Transverse colon (tissue), 4 donors: ENCODE results near the gene HSDL2.

Source experiments
- EP300 ChIP-seq: sonication (generic); formaldehyde crosslinking; IDR thresholded peaks from one replicate; pipeline ENCODE4 v1.6.1; 2017; ENCODE audit warnings: antibody characterized with exemption, low read depth
- POLR2A ChIP-seq: fragments of 450-650 bp; IDR thresholded peaks from one replicate; pipeline ENCODE4 v1.6.1; 2016; ENCODE audit warnings: antibody characterized with exemption, mild to moderate bottlenecking, moderate library complexity
- POLR2AphosphoS5 ChIP-seq, 3 donors: sonication (generic); formaldehyde crosslinking; IDR thresholded peaks; one replicate each; pipeline ENCODE4 v1.6.1; 2016; ENCODE audit warnings: antibody characterized with exemption in 3 of 3
- TF ChIP-seq, protein P1 (sequence below), 5 experiments: fragments of 200-600 bp in 3 of 5; fragments of 450-650 bp in 2 of 5; sonication (generic) in 3 of 5; IDR thresholded peaks; 1 replicate in 2 of 5; 2 replicates in 3 of 5; pipeline ENCODE4 v1.5.1; 2016 to 2017; ENCODE audit warnings: antibody characterized with exemption in 5 of 5, inconsistent platforms in 3 of 5, mild to moderate bottlenecking in 2 of 5, moderate library complexity in 1 of 5

GRCh38 chr9:112382066-112382465, 2.2 kb downstream of the HSDL2 start:
- no peak for TF ChIP-seq EP300
- TF ChIP-seq, protein P1, sequence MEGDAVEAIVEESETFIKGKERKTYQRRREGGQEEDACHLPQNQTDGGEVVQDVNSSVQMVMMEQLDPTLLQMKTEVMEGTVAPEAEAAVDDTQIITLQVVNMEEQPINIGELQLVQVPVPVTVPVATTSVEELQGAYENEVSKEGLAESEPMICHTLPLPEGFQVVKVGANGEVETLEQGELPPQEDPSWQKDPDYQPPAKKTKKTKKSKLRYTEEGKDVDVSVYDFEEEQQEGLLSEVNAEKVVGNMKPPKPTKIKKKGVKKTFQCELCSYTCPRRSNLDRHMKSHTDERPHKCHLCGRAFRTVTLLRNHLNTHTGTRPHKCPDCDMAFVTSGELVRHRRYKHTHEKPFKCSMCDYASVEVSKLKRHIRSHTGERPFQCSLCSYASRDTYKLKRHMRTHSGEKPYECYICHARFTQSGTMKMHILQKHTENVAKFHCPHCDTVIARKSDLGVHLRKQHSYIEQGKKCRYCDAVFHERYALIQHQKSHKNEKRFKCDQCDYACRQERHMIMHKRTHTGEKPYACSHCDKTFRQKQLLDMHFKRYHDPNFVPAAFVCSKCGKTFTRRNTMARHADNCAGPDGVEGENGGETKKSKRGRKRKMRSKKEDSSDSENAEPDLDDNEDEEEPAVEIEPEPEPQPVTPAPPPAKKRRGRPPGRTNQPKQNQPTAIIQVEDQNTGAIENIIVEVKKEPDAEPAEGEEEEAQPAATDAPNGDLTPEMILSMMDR (IDR thresholded peaks at IDR 0.05): no peak
- TF ChIP-seq POLR2A: no peak
- TF ChIP-seq POLR2AphosphoS5 (IDR thresholded peaks at IDR 0.05): no peak
